Dermis blood vessel endothelial cell (primary cell): ENCODE data around the gene SLX9. TPM values are rescaled to one million over a fixed set of nuclear protein-coding genes. Genes with fewer than 3 reads are reported as not detected.

Experiments
- DNase-seq: peaks from one replicate; pipeline ENCODE4 v3.0.0; 2010
- total RNA-seq: library from RNA; depleted of rRNA; stranded (reverse); fragments of >200 nt; gene quantifications from 2 replicates; pipeline ENCODE4 v1.2.3, GENCODE V29; 2014

Gene SLX9, protein sequence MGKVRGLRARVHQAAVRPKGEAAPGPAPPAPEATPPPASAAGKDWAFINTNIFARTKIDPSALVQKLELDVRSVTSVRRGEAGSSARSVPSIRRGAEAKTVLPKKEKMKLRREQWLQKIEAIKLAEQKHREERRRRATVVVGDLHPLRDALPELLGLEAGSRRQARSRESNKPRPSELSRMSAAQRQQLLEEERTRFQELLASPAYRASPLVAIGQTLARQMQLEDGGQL
- 24.8 and 32.7 TPM in 2 replicates for total RNA-seq

DNA sequence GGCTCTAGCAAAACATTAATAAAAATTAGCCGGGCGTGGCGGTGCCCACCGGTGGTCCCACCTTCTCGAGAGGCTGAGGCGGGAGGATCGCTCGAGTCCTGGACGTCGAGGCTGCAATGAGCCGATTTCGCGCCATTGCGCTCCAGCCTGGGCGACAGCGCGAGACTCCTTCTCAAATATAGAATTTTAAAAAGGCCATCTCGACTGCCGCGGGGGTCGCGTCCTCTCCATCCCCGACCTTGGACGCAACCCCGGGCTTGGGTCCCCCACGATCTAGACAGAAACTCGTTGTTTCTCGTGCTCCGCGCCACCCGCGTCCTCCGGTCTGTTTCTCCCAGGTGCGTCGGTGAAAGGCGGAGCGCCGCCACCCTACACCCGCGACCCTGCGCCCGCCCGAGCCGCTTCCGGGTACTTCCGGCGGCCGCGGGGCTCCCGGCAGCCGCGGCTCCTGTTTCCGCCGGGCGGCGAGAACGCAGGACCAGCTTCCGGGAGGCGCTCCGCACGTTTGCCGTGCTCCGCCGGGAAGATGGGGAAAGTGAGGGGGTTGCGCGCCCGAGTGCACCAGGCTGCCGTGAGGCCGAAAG lies at the start of gene SLX9:
TSS of gene SLX9 (plus strand) at position 498 of the 584 bp plus-strand sequence. CDS start at position 527, 29 bp downstream.
- DNase-seq: peak; percentile 71

DNA sequence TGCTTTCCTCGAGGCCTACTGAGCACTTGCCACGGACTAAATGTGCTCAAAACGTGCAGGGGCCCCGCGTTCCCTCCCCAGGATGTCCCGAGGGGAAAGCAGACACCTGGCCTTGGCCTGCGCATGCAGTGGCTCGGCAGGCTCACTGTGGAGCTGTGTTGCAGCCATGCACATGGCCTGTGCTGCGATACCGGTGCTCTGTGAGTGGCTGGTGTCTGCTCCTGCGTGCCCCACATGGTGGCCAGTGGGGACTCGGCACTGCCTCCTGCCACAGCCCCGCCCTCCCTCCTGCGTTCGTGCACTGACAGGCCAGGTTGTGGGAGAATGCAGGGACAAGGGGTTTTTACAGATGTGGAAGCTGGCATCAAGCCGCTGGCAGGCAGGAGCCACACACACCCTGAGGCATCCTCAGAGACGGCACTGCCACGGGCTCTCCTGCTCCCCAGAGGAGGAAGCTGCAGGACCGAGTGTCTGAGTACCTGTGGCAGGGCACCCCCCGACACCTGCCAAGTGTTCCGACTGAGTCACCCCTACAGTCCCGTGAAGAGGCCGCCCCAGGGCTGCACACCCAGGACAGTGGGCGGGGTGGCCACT lies 49.4 kb upstream of the SLX9 start:
- no peak for DNase-seq

DNA sequence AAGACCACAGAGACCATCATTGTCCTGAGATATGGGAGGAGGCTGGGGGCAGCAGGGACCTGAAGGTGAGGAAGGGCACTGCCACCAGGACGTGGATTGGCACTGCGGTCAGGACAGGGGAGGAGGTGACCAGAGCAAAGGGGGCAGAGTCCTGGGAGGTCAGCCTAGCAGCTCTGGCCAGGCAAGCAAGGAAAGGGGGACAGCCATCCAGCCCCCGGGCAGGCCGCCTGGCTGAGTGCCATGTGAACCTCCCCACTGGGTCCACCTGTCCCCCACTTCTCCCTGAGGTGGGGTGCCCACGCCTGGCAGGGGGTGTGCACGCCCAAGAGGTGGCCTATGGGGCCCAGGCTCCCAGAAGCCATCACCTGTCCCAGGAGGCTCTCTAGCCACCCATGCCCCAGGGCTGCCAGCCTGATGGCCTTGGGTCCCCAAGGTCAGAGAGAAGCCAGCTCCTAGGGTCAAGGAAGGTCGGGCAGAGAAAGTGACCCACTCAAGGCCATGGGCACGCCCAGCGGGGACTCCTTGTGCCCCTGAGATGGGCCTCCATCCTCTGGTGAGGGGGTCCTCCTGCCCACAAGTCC lies 48.8 kb upstream of the SLX9 start:
- DNase-seq: no peak

DNA sequence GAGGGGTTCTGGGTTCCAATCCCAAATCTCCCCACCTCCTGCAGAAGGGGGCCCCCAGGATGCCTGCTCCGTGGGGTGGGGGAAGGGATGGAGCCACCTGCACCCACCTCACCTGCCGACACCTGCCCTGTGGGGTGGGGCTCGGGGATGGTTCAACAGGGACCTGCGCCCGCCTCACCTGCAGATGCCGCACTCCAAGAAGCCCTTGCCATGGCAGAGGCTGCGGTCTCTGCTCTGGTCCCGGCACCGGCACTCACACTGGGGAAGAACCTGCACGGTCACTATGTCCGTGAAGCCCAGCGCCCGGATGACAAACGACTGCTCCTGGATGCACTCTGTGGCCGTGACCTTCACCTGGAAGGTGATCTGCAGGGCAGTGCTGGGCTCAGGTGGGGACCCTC lies 48.2 kb upstream of the SLX9 start:
- DNase-seq: no peak

DNA sequence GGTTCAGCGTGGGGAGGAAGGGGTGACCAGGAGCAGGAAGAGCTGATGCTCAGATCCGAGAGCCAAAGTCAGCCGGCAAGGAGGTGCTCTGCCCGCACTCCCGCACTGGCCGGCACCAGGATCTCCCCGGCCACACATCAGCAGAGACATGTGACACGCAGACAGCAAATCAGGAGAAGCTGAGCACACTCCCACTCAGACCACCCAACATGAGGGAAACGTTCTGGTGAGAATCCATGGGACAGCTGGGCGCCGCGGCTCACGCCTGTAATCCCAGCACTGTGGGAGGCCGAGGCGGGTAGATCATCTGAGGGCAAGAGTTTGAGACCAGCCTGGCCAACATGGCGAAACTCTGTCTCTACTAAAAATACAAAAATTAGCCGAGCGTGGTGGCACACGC lies 47.7 kb upstream of the SLX9 start:
- no peak for DNase-seq

DNA sequence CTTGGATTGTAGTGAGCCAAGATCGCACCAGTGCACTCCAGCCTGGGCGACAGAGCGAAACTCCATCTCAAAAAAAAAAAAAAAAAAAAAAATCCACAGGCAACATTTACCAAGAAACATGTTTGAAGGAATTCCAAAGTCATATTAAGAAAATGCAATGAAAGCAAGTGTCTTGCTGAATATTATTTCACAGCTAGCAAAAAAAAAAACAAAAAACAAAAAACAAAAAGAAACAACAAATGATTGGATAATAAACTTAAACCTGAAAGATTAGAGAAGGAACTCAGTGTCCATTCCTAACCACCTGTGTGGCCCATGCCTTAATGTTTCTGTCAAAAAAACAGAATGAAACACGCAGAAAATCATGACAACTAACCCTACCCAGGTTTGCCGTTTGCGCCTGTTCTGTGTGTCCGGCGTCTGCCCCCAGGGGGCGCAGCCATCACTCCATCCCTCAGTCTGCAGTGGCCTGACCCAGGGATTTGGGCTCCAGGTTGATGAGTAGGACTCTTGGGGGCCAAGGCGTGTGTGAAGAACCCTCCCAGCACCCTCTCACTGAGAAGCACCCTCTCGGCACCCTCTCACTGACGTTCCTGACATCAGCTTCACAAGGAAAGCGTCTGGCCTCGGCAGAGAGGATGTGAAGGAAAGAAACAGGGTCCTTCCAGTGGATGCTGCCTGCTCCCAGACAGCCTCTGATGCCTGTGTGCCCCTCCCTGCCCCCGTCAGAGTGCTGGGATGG lies 47.1 kb upstream of the SLX9 start:
- peak; percentile 75 for DNase-seq

DNA sequence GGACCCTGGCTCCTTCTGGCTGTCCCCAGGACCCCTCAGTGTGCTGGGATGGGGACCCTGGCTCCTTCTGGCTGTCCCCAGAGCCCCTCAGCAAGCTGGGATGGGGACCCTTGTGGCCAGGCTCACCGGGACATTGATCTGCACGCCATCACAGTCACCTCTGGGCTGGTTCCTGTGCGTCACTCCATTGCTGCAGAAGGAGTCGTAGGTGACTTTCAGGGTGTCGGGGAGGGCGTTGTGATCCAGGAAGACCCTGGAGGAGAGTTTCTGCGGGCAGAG lies 46.6 kb upstream of the SLX9 start:
- DNase-seq: no peak

DNA sequence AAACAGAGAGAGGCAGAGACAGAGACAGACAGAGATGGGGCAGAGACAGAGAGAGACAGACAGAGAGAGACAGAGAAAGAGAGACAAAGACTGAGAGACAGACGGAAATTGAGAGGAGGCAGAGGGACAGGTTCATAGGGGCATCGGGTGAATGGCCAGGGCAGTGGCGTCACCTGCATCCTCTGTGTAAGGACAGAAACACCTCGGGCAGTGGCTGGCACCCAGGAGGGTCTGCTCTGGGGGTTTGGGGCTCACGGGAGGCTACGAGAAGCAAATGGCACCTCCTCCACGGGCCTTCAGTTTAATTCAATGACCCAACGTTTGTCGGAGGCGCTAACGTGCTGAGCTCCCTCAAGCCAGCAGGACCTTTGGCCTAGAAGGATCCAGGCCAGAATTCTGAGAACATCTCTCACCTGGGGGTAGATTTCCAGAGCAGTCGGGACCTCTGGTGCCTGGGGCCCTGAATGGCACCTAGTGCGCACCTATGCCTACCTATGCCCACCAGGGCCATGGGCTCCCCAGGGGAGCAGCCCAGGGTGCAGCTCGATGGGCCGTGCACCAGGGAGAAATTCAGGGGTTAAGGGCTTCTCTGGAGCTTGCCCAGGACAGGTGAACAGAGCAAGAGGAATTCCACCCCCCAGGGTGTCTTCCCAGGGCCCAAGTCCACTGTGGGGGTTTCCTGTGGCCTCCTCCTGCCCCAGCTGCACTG lies 45.7 kb upstream of the SLX9 start:
- DNase-seq: no peak

DNA sequence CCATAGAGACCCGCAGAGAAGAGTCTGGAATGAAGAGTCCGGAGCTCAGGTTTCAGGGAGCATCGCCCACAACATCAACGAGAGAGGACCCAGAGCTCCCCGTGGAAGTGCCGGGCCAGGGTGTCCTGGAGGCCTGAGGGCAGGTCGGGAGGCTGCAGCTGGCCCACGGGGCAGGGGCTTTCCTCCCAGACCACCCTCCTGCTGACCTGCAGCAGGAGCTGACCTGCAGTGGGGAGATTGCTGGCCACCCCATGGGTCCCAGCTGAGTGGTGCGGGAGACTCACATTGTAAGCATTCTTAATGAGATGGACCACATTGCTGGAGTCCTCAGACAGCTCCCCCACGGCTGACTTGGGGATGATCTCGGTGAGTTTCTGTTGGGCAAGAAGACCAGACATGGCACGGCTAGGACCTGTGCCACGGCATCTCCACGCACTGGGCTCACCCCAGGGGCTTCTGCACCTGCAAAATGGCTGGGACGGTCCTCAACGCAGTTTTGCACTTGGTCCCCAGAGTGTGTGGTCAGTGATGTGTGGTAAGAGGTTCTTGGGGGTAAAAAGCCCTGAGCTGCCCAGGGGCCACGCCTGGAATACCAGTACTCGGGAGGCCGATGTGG lies 45.0 kb upstream of the SLX9 start:
- DNase-seq: no peak

DNA sequence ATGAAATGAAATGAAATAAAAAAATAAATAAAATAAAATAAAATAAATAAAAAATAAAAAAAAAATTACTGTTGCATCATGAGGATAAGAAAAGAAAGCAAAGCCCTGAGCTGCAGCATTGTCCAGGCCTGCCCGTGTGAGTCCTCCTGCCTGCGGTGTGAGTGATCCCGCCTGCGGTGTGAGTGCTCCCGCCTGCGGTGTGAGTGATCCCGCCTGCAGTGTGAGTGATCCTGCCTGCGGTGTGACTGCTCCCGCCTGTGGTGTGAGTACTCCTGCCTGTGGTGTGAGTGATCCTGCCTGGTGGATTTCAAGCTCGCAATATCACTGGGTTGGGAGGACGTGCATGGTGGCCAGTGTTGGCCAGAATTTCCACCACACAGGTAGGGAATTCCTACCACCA lies 44.0 kb upstream of the SLX9 start:
- DNase-seq: no peak

DNA sequence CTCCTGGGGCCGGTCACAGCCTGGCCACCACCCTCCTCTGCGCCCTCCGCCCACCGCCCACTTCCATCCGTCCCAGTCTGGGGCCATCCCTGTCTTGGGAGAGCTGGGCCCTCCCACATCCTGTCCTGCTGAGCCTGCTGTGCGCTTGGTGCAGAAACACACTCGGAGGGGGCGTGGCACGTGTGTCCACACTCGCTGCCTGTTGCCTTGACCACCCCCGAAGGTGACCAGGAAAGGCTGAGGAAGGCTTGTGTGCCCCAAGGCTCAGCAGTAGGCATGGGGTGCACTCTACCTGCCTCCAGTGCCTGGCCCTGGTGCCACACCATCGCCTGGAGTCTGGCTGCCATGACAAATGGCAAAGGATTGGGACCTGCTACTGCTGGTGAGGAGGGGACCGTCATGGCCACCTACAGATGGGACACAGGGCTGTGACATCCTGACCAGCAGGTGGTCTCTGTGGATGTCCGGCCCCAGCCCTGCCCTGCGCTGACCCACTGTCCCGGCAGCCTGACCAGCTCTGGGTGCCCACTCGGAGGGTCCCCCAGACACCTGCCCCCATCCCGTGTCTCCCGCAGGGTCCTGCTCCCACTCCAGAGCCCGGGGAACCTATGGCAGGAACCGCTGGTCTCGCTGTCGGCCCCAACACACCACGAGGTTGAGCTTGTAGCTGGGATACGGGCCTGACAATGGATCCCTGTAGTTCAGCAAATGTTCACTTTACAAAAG lies 43.1 kb upstream of the SLX9 start:
- peak; percentile 32 for DNase-seq

DNA sequence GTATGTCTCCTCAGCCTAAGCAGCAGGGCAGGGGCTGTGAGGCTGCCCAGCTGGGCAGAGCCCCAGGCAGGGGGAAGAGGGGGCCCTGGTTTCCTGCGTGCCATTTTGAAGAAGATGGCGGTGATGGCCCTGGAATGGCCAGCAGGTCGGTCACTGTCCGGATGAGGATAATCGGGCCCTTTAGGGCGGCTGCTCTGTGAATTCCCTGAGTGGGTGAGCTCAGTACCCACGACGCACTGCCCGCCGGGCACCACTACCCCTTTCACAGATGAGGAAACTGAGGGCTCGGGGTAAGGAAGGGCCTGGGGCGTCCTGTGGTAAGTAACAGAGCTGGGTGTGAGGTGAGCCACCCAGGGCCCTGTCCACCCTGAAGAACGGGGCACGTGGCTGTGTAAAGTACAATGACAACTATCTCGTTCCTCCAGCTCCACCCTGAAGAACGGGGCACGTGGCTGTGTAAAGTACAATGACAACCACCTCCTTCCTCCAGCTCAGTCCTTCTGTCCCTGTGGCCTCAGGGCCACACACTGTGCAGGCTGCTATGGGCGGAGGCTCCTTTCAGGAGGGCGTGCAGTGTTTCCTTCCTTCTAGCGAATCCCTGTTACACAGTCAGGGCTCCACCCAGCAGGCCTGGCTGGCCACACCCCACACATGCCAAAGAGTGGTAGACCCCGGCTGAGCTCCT lies 42.4 kb upstream of the SLX9 start:
- DNase-seq: no peak

DNA sequence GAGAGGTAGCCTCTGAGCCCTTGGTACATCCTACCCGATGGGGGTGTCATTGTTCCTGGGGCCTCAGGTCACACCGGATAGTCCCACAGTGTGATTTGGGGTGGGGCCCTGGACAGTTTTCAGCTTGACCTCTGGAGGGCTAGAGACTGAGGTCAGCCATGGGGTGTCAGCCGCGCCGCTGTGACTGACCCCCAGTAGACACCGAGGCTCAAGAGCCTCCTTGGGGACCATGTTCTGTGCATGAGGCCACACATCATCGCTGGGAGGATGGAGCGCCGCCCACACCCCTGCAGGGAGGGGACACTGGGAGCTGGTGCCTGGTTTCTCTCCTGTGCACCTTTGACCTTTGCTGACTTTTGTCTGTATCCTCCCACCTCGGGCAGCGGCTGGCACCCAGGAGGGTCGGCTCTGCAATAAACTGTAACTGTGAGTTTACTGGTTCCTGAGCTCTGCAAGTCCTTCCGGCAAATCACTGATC lies 41.8 kb upstream of the SLX9 start:
- no peak for DNase-seq

DNA sequence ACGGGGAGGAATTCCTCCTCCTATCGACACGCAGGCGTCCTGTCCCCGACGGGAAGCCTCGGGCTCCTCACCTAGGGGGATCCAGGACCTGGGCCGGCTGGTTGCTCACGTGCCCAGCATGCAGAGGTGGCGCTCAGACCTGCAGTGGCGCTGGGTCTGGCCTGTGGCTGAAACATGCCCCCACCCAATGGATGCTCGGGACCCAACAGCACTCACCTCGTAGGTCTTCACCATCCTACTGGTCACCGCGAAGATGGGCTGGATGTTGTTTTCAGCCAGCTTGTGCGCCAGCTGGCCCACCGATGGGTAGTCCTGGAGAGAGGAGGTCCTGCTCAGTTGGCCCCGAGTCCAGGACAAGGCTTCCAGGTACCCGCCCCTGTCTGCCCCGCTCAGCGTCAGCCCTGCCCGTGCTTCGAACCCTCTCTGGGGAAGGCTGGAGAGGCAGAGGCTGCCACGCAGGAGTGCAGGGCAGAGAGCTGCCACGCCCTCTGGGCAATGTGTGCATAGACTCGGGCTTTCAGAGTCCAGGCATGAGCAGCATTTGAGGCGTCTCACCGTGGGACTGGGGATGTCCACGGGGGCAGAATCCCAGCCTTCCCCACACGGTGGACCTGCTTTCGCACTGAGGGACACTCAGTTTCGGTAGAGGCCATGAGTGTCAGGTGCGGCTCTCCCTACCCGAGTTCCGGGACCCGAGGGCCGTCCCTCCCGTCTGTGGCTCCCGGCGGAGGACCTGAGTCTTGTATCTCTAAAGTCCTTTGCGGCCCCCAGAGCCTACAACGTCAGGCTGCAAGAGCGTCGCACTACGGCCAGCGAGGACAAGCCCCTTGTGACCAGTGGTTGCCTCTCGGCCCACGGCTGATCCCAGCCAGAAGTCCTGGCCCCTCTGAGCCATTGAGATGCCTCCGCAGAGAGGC lies 40.7 kb upstream of the SLX9 start:
- no peak for DNase-seq

DNA sequence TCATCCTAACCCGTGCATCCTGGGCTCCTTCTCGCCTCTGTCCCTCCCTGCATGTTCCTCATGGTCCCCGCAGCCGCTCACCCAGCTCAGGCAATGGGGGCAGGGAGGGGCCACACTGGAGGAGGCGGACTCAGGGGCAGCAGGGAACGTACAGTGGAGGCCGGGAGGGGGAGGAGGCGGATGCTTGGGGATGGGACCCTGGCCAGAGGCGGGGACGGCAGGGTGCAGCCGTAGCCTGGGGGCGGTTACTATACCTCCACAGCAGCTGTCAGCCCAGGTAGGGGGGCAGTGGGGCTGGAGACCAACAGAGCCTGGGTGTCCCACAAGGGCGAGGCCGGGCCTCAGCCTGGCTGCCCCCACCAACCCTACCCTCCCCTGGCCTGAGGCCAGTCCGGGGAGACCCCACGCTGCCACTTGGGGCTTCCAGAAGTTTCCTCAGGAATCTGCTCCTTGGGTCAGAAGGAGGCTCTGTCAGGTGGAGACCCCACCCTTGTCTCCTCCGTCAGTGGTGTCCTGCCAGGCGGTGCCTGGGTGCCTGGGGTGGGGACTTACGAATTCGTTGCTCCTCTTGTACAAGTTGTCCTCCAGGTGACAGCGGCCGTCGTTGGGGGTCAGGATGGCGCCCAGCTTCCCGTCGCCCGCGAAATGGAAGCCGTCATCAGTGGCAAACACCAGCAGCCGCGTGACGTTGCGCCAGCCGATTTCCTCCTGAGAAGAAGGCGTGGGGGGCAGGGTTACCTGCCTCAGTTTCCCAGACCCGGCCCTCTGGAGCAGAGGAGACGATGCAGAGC lies 39.9 kb upstream of the SLX9 start:
- no peak for DNase-seq

DNA sequence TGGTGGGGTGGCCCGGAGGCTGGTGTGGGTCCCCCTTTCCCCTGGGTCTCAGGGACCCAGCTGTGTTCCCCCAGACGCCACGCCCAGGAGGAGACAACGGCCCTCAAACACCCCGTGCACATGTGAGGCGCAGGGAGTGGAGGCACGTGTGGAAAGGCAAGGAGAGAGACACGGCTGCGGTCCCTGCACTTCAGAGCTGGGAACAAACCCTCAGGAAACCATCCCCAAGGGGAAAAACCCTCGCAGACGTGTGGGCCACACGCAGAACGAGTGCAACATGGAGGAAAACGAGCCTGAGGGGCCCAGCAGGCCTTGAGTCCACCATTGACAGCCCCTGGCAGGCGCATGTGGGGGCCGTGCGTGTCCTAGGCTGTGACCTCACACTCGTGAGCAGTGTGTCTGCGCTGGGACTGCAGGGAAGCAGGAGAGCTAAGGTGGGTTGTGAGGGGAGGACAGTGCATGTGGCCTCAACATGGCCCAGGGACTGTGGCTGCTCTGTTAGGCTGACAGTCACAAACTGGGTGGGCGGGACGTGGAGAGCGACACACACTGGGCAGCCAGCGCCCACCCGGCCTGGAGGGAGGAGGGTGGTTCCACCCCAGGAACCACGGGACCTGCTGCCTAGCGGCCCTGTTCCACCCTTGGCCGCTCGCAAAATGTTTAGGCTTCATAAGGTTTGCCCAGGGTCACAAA lies 39.1 kb upstream of the SLX9 start:
- no peak for DNase-seq

DNA sequence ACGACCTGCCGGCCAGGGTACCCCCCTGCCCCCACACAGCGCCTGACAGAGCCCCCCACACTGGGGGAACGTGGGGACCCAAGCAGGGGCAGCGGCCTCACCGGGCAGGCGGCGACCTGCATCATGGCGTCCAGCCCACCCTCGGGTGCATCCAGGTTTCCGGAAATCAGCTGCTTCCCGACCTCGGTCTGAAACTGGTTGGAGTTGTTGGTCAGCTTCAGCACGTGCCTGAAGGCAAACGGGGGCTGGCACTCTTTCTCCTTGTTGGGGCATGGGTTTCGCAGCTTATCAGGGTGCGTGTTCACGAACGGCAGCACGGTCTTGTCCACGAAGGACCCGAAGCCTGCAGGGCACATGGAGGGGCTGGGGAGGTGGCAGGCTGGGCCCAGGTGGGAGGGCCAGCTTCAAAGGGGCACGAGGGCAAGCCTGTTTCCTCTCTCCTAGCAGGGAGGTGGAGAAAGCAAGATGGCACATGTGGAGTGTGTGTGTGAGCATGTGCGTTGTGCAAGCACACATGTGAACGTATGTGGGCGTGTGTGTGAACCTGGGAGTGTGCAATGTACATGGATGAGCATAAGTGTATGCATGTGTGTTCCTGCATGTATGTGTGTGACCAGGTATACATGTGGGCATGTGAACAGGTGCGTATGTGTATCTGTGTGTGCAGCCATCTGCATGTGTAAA lies 38.3 kb upstream of the SLX9 start:
- DNase-seq: peak; percentile 35
